HepG2 (cell line): ENCODE results near the gene PCBP2. TPM values are rescaled to one million over a fixed set of nuclear protein-coding genes. Genes with fewer than 3 reads are reported as not detected.

Source experiments
- ATF3 ChIP-seq: sonication (generic); formaldehyde crosslinking; IDR thresholded peaks from 2 replicates; pipeline ENCODE4 v1.4.0; 2020; ENCODE audit warnings: missing genetic modification reagents
- CSRNP1 ChIP-seq: sonication (generic); formaldehyde crosslinking; IDR thresholded peaks from 2 replicates; pipeline ENCODE4 v1.8.1; 2023; ENCODE audit warnings: mild to moderate bottlenecking, missing genetic modification reagents
- ERF ChIP-seq: IDR thresholded peaks from 2 replicates; pipeline ENCODE4 v1.6.1; 2018; ENCODE audit warnings: missing biosample characterization, missing genetic modification reagents
- KIAA2018 ChIP-seq: sonication (generic); formaldehyde crosslinking; IDR thresholded peaks from 2 replicates; pipeline ENCODE4 v1.5.0; 2020; ENCODE audit warnings: mild to moderate bottlenecking, missing genetic modification reagents, borderline replicate concordance
- PITX1 ChIP-seq: sonication (generic); formaldehyde crosslinking; IDR thresholded peaks from 2 replicates; pipeline ENCODE4 v1.5.1; 2020; ENCODE audit warnings: mild to moderate bottlenecking, missing genetic modification reagents
- RORA ChIP-seq: sonication (generic); formaldehyde crosslinking; IDR thresholded peaks from 2 replicates; pipeline ENCODE4 v1.5.0; 2020; ENCODE audit warnings: mild to moderate bottlenecking, missing genetic modification reagents, moderate library complexity
- SPEN ChIP-seq: sonication (generic); formaldehyde crosslinking; IDR thresholded peaks from 2 replicates; pipeline ENCODE4 v1.5.1; 2020; ENCODE audit warnings: low read depth, mild to moderate bottlenecking, missing genetic modification reagents
- TFDP1 ChIP-seq: IDR thresholded peaks from 2 replicates; pipeline ENCODE4 v1.6.1; 2016; ENCODE audit warnings: missing compliant biosample characterization, missing genetic modification reagents, borderline replicate concordance
- TSC22D2 ChIP-seq: sonication (generic); formaldehyde crosslinking; IDR thresholded peaks from 2 replicates; pipeline ENCODE4 v1.5.1; 2020; ENCODE audit warnings: missing genetic modification reagents, mild to moderate bottlenecking, borderline replicate concordance
- ZNF225 ChIP-seq: sonication (generic); formaldehyde crosslinking; IDR thresholded peaks from 2 replicates; pipeline ENCODE4 v1.4.0; 2020; ENCODE audit warnings: mild to moderate bottlenecking, missing genetic modification reagents
- ZNF232 ChIP-seq: sonication (generic); formaldehyde crosslinking; IDR thresholded peaks from 2 replicates; pipeline ENCODE4 v1.4.0; 2020; ENCODE audit warnings: missing genetic modification reagents, borderline replicate concordance
- ZNF296 ChIP-seq: sonication (generic); formaldehyde crosslinking; conservative IDR thresholded peaks from 2 replicates; pipeline ENCODE4 v1.5.0; 2020; ENCODE audit warnings: mild to moderate bottlenecking, missing genetic modification reagents
- ZNF331 ChIP-seq: sonication (generic); formaldehyde crosslinking; IDR thresholded peaks from 2 replicates; pipeline ENCODE4 v1.4.0; 2020; ENCODE audit warnings: missing genetic modification reagents
- ZNF672 ChIP-seq: sonication (generic); formaldehyde crosslinking; IDR thresholded peaks from 2 replicates; pipeline ENCODE4 v1.8.1; 2022; ENCODE audit warnings: missing genetic modification reagents
- ZNF770 ChIP-seq: sonication (generic); formaldehyde crosslinking; IDR thresholded peaks from 2 replicates; pipeline ENCODE4 v1.5.0; 2020; ENCODE audit warnings: mild to moderate bottlenecking, missing genetic modification reagents
- ZSCAN9 ChIP-seq: IDR thresholded peaks from 2 replicates; pipeline ENCODE4 v1.6.1; 2016; ENCODE audit warnings: borderline replicate concordance
- polyA plus RNA-seq, 8 experiments: library from polyadenylated mRNA; depleted of rRNA in 3 of 8; stranded (reverse) in 7 of 8; unstranded in 1 of 8; fragments of >200 nt; fragmentation: Illumina TruSeq in 4 of 8; extraction: Trizol in 4 of 8; gene quantifications; 2 replicates each; pipeline versions ENCODE4 v1.2.1 to v1.2.3, GENCODE V29; 2011 to 2016; ENCODE audit warnings: low read depth in 4 of 8, missing spikeins in 1 of 8, mixed read lengths in 1 of 8; ENCODE audit not compliant: insufficient read depth in 1 of 8
- total RNA-seq, 5 experiments: library from RNA; depleted of rRNA; stranded (reverse); fragments of >200 nt; fragmentation: Illumina TruSeq; extraction: Trizol; gene quantifications; 2 replicates each; pipeline ENCODE4 v1.2.3, GENCODE V29; 2016; ENCODE audit warnings: low read depth in 1 of 5

PCBP2 gene
- total and polyA plus RNA-seq, 2 of the 13 experiments (the other 11 are each of a cell fraction or from before 2014, with no cell fraction given): 154 to 345 TPM

- no peak for TF ChIP-seq KIAA2018 (CRISPR knock-in tag)
- peak; percentile 76 for TF ChIP-seq ATF3 (CRISPR knock-in tag)
- peak; percentile 69; the same call in 1 of the 2 replicates for TF ChIP-seq TFDP1
- no peak for TF ChIP-seq ZSCAN9 (CRISPR knock-in tag)
- peak; percentile 57 for TF ChIP-seq PITX1 (CRISPR knock-in tag)
- no peak for TF ChIP-seq ZNF672
- TF ChIP-seq ZNF296 (CRISPR knock-in tag): no peak
- peak; percentile 94 for TF ChIP-seq ERF
- TF ChIP-seq RORA (CRISPR knock-in tag): no peak
- no peak for TF ChIP-seq ZNF225 (CRISPR knock-in tag)
- no peak for TF ChIP-seq TSC22D2
- TF ChIP-seq ZNF232 (CRISPR knock-in tag): no peak
- TF ChIP-seq ZNF770 (CRISPR knock-in tag): 0 out of 2 replicates have a peak, but pooled peaks have one; percentile 2
- peak; percentile 38 for TF ChIP-seq SPEN (CRISPR knock-in tag)
- TF ChIP-seq ZNF331 (CRISPR knock-in tag): peak; percentile 89
- TF ChIP-seq CSRNP1 (CRISPR knock-in tag): peak; percentile 70; the same call in 1 of the 2 replicates
Observed at GRCh38 chr12:53451661-53452158, at the start of gene PCBP2 (continued).
